Mammary epithelial cell (primary cell): ENCODE measurements around the gene EPHA4.

Experiments
- EZH2 ChIP-seq: IDR thresholded peaks from 2 replicates; pipeline ENCODE4 v1.6.1; 2012; ENCODE audit warnings: low read length, inconsistent platforms, borderline replicate concordance
- TF ChIP-seq, protein P1 (sequence below), 2 donors: IDR thresholded peaks in 1 of 2; conservative IDR thresholded peaks in 1 of 2; 2 replicates each; pipeline ENCODE4 v1.5.1; 2011 to 2012; ENCODE audit warnings: inconsistent platforms in 2 of 2, low read length in 2 of 2, mild to moderate bottlenecking in 2 of 2, control low read depth in 1 of 2, low read depth in 1 of 2; ENCODE audit not compliant: insufficient read depth in 1 of 2; ENCODE audit errors: extremely low read depth in 1 of 2

GRCh38 chr2:221450280-221450679, 121.8 kb downstream of the EPHA4 start:
- TF ChIP-seq, protein P1, sequence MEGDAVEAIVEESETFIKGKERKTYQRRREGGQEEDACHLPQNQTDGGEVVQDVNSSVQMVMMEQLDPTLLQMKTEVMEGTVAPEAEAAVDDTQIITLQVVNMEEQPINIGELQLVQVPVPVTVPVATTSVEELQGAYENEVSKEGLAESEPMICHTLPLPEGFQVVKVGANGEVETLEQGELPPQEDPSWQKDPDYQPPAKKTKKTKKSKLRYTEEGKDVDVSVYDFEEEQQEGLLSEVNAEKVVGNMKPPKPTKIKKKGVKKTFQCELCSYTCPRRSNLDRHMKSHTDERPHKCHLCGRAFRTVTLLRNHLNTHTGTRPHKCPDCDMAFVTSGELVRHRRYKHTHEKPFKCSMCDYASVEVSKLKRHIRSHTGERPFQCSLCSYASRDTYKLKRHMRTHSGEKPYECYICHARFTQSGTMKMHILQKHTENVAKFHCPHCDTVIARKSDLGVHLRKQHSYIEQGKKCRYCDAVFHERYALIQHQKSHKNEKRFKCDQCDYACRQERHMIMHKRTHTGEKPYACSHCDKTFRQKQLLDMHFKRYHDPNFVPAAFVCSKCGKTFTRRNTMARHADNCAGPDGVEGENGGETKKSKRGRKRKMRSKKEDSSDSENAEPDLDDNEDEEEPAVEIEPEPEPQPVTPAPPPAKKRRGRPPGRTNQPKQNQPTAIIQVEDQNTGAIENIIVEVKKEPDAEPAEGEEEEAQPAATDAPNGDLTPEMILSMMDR (conservative IDR thresholded peaks at IDR 0.05 in 1 of 2, IDR thresholded peaks at IDR 0.05 in 1 of 2; ENCODE audit: extremely low read depth in 1 of 2, insufficient read depth in 1 of 2, low read depth in 1 of 2, low read length in 2 of 2), result no peak
- no peak for TF ChIP-seq EZH2
